Spleen (tissue), 11 donors: ENCODE results near the gene PPME1. TPM values are rescaled to one million over a fixed set of nuclear protein-coding genes. Genes with fewer than 3 reads are reported as not detected.

Experiments used
- DNase-seq: peaks from one replicate; pipeline ENCODE4 v3.0.0-alpha.2; 2020
- H3K27ac ChIP-seq, 8 donors: fragments of 200-600 bp; sonication (generic) in 7 of 8; 1 replicate in 4 of 8; 2 replicates in 4 of 8; pipeline versions ENCODE4 v1.5.0 to v1.8.0; 2016 to 2021; ENCODE audit warnings: inconsistent platforms in 4 of 8, mild to moderate bottlenecking in 4 of 8, moderate library complexity in 1 of 8
- H3K27me3 ChIP-seq, 7 donors: fragments of 200-600 bp; sonication (generic) in 6 of 7; replicated peaks in 1 of 7; 1 replicate in 4 of 7; 2 replicates in 3 of 7; pipeline versions ENCODE4 v1.5.0 to v1.8.0; 2016 to 2021; ENCODE audit warnings: inconsistent platforms in 3 of 7, mild to moderate bottlenecking in 1 of 7
- H3K36me3 ChIP-seq, 6 donors: fragments of 200-600 bp; sonication (generic) in 5 of 6; 1 replicate in 4 of 6; 2 replicates in 2 of 6; pipeline versions ENCODE4 v1.5.0 to v1.8.0; 2016 to 2021; ENCODE audit warnings: inconsistent platforms in 2 of 6
- H3K4me1 ChIP-seq, 6 donors: fragments of 200-600 bp; sonication (generic) in 5 of 6; 1 replicate in 3 of 6; 2 replicates in 3 of 6; pipeline versions ENCODE4 v1.5.0 to v1.8.0; 2016 to 2021; ENCODE audit warnings: inconsistent platforms in 3 of 6
- H3K4me3 ChIP-seq, 8 donors: fragments of 200-600 bp; sonication (generic) in 7 of 8; 1 replicate in 4 of 8; 2 replicates in 4 of 8; pipeline versions ENCODE4 v1.5.0 to v1.8.0; 2016 to 2021; ENCODE audit warnings: inconsistent platforms in 4 of 8, mild to moderate bottlenecking in 4 of 8, moderate library complexity in 2 of 8
- H3K9me3 ChIP-seq, 8 donors: fragments of 200-600 bp; sonication (generic) in 7 of 8; 1 replicate in 4 of 8; 2 replicates in 4 of 8; pipeline versions ENCODE4 v1.5.0 to v1.8.0; 2016 to 2021; ENCODE audit warnings: inconsistent platforms in 4 of 8
- POLR2A ChIP-seq, 3 donors: fragments of 450-650 bp; IDR thresholded peaks; one replicate each; pipeline ENCODE4 v1.5.1; 2017; ENCODE audit warnings: antibody characterized with exemption in 3 of 3, mild to moderate bottlenecking in 1 of 3
- POLR2AphosphoS5 ChIP-seq, 3 donors: sonication (generic); formaldehyde crosslinking; IDR thresholded peaks; one replicate each; pipeline ENCODE4 v1.5.1; 2017; ENCODE audit warnings: antibody characterized with exemption in 3 of 3
- WGBS, 5 donors: extraction: QIAGEN DNeasy Blood & Tissue Kit in 3 of 5; methylation state at CpG; one replicate each; pipeline versions ENCODE4 v1.1.5 to v1.1.7; 2013 to 2018; 5-methylcytosine and 5-hydroxymethylcytosine counted together
- intact Hi-C: fragments of 100-400 bp; cut with DNase I; formaldehyde crosslinking; loops from one replicate; pipeline ENCODE4 v1.15.0; 2023; ENCODE audit warnings: low total_unique reads
- polyA plus RNA-seq, 3 donors: library from polyadenylated mRNA; stranded (reverse); fragments of 200-250 nt; gene quantifications; one replicate each; pipeline ENCODE4 v1.2.1, GENCODE V29; 2013
- total RNA-seq, 7 donors: library from RNA; depleted of rRNA in 3 of 7; stranded (reverse); fragments of >200 nt in 3 of 7; fragmentation: NEBNext Ultra II Directional in 4 of 7; extraction: Animal tissue kit (Norgen Biotek cat#: 25700) in 4 of 7; gene quantifications; one replicate each; pipeline versions ENCODE4 v1.1.0 to v1.2.1, GENCODE V29; 2016 to 2021
- TF ChIP-seq, protein P1 (sequence below), 11 experiments: fragments of 200-600 bp in 7 of 11; fragments of 450-650 bp in 4 of 11; sonication (generic) in 4 of 11; IDR thresholded peaks in 8 of 11; conservative IDR thresholded peaks in 3 of 11; 1 replicate in 7 of 11; 2 replicates in 4 of 11; pipeline versions ENCODE4 v1.4.0 to v1.8.0; 2016 to 2021; ENCODE audit warnings: antibody characterized with exemption in 11 of 11, inconsistent platforms in 4 of 11, mild to moderate bottlenecking in 1 of 11
- donor health status: healthy with polysubstance abuse.
- donor health status: DM: no; HTN: no; CAD: no; lungs with moderate emphysema.
- donor health status: DM: no; HTN: no; CAD: no.
- donor health status: Bipolar disorder and iron deficiency.
- donor health status: healthy.
- donor health status: DM: no; HTN: no; CAD: no.
- donor health status: DM: yes; HTN: yes; CAD: no.

Gene PPME1
- total and polyA plus RNA-seq, 10 donors = 5.9 to 32.0 (median 18.5) TPM

DNA sequence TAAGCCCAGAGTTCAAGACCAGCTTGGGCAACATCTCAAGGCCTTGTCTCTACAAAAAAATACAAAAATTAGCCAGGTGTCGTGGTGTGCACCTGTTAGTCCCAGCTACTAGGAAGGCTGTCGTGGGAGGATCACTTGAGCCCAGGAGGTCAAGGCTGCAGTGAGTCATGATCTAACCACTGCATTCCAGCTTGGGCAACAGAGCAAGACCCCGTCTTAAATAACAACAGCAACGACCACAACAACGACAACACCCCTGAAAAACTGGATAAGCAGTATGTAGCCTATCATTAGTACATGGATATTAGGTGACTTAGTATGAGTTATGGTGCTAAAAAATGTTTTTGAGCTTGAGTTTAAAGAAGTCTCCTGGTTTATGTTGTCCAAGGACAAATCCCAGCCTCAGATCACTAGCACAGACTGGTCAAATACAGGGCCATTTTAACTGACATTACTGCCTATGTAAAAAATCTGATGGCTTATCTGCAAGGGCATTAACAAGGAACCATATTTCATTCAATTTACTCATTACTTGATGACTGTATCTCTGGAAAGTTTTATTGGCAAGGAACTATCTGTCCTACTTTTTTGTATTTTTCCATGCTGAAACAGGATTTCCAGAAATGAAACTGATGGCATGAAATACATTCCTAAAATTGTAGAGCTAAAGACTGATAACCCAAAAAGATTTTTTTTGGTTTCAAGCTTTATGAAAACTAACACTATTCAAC, 23.7 kb upstream of the PPME1 start:
- intact Hi-C loops = no loop called here
- WGBS, 5 donors = 86 to 94% (median 91%) methylated on average over 5 of the region's 5 CpGs

DNA sequence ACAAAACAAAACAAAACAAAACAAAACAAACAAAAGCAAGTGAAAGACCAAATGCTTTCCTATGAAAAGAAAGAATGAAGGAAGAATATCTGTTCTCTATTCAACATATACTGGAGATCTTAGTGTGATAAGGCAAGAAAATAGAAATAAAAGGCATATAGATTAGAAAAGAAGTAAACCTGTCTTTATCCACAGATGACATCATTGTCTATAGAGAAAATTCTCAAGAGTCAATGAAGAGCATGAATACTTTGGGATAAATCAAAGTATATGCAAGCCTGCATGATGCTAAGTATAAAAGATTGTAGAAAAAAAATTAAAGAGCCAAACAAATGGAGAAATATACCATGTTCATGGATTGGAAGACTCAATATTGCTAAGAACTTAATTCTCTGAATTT, 17.9 kb upstream of the PPME1 start:
- peaks cover 0 to 53% (median 0%) of the 10 kb centered on the region in 6 donors for H3K36me3 ChIP-seq
- no peaks in the 10 kb centered on the region for H3K4me1 ChIP-seq
- intact Hi-C loops = no loop called here
- DNase-seq = no peak
- no peak overlapping the region for H3K4me3 ChIP-seq
- peaks cover 0 to 4% (median 0%) of the 10 kb centered on the region in 8 donors for H3K9me3 ChIP-seq
- H3K27me3 ChIP-seq = no peaks in the 10 kb centered on the region
- TF ChIP-seq POLR2A (IDR thresholded peaks at IDR 0.05) = no peak
- TF ChIP-seq, protein P1, sequence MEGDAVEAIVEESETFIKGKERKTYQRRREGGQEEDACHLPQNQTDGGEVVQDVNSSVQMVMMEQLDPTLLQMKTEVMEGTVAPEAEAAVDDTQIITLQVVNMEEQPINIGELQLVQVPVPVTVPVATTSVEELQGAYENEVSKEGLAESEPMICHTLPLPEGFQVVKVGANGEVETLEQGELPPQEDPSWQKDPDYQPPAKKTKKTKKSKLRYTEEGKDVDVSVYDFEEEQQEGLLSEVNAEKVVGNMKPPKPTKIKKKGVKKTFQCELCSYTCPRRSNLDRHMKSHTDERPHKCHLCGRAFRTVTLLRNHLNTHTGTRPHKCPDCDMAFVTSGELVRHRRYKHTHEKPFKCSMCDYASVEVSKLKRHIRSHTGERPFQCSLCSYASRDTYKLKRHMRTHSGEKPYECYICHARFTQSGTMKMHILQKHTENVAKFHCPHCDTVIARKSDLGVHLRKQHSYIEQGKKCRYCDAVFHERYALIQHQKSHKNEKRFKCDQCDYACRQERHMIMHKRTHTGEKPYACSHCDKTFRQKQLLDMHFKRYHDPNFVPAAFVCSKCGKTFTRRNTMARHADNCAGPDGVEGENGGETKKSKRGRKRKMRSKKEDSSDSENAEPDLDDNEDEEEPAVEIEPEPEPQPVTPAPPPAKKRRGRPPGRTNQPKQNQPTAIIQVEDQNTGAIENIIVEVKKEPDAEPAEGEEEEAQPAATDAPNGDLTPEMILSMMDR (IDR thresholded peaks at IDR 0.05 in 8 of 11, conservative IDR thresholded peaks at IDR 0.05 in 3 of 11) = no peak
- no peak for TF ChIP-seq POLR2AphosphoS5 (IDR thresholded peaks at IDR 0.05)
- H3K27ac ChIP-seq = no peak overlapping the region

More for the DNA sequence above, 23.7 kb upstream of the PPME1 start:
- no peaks in the 10 kb centered on the region for H3K27me3 ChIP-seq
- TF ChIP-seq POLR2AphosphoS5 (IDR thresholded peaks at IDR 0.05) (no peak), POLR2A (IDR thresholded peaks at IDR 0.05) (no peak)
- TF ChIP-seq, protein P1 (IDR thresholded peaks at IDR 0.05 in 8 of 11, conservative IDR thresholded peaks at IDR 0.05 in 3 of 11) = no peak
- no peak overlapping the region for H3K27ac ChIP-seq
- H3K4me1 ChIP-seq = no peaks in the 10 kb centered on the region
- H3K4me3 ChIP-seq = no peak overlapping the region
- H3K9me3 ChIP-seq = no peaks in the 10 kb centered on the region
- no peak for DNase-seq
- peaks cover 0 to 23% (median 0%) of the 10 kb centered on the region in 6 donors for H3K36me3 ChIP-seq

DNA sequence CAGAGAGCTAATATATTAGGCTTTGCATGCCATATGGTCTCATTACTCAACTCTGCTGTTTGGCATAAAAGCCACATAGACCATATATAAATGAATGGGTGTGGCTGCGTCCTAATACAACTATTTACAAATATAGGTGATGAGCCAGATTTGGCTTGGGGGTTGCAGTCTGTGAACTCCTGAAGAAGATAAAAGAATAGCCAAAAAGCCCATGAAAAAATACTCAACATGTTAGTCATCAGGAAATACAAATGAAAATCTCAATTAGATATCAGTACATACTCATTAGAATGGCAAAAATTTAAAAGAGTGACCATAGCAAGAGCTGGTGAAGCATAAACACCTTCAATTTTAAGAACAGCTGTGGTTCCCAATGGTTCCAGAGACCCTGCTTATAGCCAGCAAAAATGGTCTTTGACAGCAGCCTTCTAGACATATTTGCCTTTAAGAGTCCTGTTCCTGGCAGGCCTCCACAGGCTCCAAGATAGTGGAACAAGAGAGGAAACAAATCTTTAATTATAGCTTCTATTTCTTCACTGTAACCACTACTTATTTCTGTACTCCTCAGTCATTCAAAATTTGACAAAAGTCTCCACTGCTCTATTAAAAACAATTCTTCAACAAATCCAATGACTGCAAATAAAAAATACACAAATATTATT, 16.3 kb upstream of the PPME1 start:
- no peak overlapping the region for H3K4me3 ChIP-seq
- H3K9me3 ChIP-seq = peaks cover 0 to 4% (median 0%) of the 10 kb centered on the region in 8 donors
- peaks cover 0 to 66% (median 0%) of the 10 kb centered on the region in 6 donors for H3K36me3 ChIP-seq
- intact Hi-C loops = no loop called here
- no peak for DNase-seq
- no peaks in the 10 kb centered on the region for H3K27me3 ChIP-seq
- 95 to 100% (median 100%) methylated on average over 1 of the region's 1 CpG for WGBS, 5 donors
- H3K4me1 ChIP-seq = no peaks in the 10 kb centered on the region
- no peak for TF ChIP-seq POLR2AphosphoS5 (IDR thresholded peaks at IDR 0.05)
- no peak for TF ChIP-seq POLR2A (IDR thresholded peaks at IDR 0.05)
- TF ChIP-seq, protein P1 (IDR thresholded peaks at IDR 0.05 in 8 of 11, conservative IDR thresholded peaks at IDR 0.05 in 3 of 11) = no peak
- no peak overlapping the region for H3K27ac ChIP-seq

DNA sequence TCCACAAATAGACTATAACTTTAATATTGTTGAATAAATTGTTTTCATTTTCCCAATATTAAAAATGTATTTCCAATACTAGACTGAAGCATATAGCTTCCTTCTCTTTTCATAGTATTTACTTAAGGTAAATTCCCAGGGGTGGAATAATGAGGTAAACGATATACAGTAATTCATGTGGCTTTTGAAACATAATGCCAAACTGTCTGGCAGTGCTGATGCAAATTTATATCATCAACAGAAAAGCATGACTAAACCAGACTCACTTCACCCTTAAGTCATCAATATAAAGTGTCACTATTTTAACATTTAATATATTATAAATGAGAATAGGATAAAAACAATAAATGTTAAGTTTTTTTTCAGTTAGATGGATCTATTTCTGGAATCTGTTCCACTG, 13.9 kb upstream of the PPME1 start:
- intact Hi-C loops = no loop called here
- Histone ChIP-seq H3K4me3 (no peak overlapping the region), H3K27ac (no peak overlapping the region), H3K27me3 (no peaks in the 10 kb centered on the region), H3K9me3 (peaks cover 0 to 4% (median 0%) of the 10 kb centered on the region in 8 donors), H3K4me1 (no peaks in the 10 kb centered on the region), H3K36me3 (peaks cover 0 to 74% (median 2%) of the 10 kb centered on the region in 6 donors)
- no peak for DNase-seq
- 83 to 96% (median 87%) methylated on average over 1 of the region's 1 CpG for WGBS, 5 donors
- TF ChIP-seq, protein P1 (IDR thresholded peaks at IDR 0.05 in 8 of 11, conservative IDR thresholded peaks at IDR 0.05 in 3 of 11) = no peak
- TF ChIP-seq POLR2AphosphoS5 (IDR thresholded peaks at IDR 0.05) (no peak), POLR2A (IDR thresholded peaks at IDR 0.05) (no peak)
